Fibroblast of villous mesenchyme (primary cell): ENCODE results near the gene PGK1. TPM values are rescaled to one million over a fixed set of nuclear protein-coding genes. Genes with fewer than 3 reads are reported as not detected.

Experiments
- DNase-seq: peaks from one replicate; pipeline ENCODE4 v3.0.0-alpha.2; 2010; ENCODE audit warnings: low read depth
- H3K4me3 ChIP-seq: 2 replicates; pipeline ENCODE4 v1.5.1; 2011; ENCODE audit warnings: low read depth, mild to moderate bottlenecking, low read length
- total RNA-seq: library from RNA; depleted of rRNA; stranded (reverse); fragments of >200 nt; gene quantifications from 2 replicates; pipeline ENCODE4 v1.2.3, GENCODE V29; 2012
- TF ChIP-seq, protein P1 (sequence below): IDR thresholded peaks from 2 replicates; pipeline ENCODE4 v1.5.1; 2012; ENCODE audit warnings: low read depth, mild to moderate bottlenecking, low read length; ENCODE audit not compliant: insufficient read depth

Gene PGK1
- total RNA-seq, 1 donor = 197 TPM

DNA sequence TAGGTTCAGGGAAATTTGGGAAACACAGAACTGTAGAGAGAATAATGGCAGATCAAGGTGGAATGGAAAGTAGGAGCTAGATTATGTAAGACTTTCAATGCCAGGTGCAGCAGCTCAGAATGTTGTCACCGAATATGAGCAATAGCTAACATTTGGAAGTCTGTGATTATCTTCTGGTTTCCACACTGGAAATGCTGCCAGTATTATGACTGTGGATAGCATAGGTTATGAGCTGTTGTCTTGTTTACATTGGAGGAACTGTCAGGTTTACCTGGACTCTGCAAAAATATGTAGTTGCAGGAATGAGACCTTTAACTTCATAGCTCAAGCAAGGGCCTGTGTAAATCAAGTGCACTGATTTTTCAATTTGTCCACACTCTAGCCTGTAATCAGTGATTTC is 61.4 kb downstream of the PGK1 start:
- no peak for DNase-seq
- TF ChIP-seq, protein P1, sequence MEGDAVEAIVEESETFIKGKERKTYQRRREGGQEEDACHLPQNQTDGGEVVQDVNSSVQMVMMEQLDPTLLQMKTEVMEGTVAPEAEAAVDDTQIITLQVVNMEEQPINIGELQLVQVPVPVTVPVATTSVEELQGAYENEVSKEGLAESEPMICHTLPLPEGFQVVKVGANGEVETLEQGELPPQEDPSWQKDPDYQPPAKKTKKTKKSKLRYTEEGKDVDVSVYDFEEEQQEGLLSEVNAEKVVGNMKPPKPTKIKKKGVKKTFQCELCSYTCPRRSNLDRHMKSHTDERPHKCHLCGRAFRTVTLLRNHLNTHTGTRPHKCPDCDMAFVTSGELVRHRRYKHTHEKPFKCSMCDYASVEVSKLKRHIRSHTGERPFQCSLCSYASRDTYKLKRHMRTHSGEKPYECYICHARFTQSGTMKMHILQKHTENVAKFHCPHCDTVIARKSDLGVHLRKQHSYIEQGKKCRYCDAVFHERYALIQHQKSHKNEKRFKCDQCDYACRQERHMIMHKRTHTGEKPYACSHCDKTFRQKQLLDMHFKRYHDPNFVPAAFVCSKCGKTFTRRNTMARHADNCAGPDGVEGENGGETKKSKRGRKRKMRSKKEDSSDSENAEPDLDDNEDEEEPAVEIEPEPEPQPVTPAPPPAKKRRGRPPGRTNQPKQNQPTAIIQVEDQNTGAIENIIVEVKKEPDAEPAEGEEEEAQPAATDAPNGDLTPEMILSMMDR = no peak
- H3K4me3 ChIP-seq = no peak overlapping the region

DNA sequence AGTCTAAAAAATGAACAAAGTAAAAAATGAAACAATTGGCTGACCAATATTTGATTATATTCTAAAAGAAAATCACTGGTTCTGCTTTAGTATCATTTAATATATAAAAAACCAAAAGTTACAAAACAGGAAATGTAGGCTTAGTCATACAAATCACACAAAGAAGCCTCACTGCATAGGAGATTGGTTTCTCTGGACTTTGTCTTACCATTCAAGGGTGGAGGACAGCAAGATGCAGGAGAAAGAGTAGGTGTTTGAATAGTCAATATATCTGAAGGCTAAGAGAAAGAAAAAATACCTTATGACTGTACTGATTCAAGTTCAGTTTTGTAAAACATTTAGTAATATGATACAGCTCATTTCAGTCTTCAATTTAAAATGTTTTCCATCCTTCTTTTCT is 64.0 kb downstream of the PGK1 start:
- DNase-seq = no peak
- TF ChIP-seq, protein P1 = no peak
- no peak overlapping the region for H3K4me3 ChIP-seq

Other genes with a start within 250 kb of the PGK1 start
- gene MAGT1, start 208.8 kb upstream of the PGK1 start, total RNA-seq = 88.9 and 118 TPM in 2 replicates
- 195 and 196 TPM in 2 replicates for gene COX7B, start 204.8 kb upstream of the PGK1 start, total RNA-seq
- gene ATP7A, start 193.6 kb upstream of the PGK1 start, total RNA-seq = 12.1 and 12.6 TPM in 2 replicates
- 0.43 TPM in 1 of 2 replicates, not detected in the other for gene PGAM4, start 134.6 kb upstream of the PGK1 start, total RNA-seq
- 30.6 and 41.5 TPM in 2 replicates for gene TAF9B, start 35.4 kb downstream of the PGK1 start, total RNA-seq
- gene CYSLTR1, start 223.4 kb downstream of the PGK1 start, total RNA-seq = under 0.01 TPM in 1 of 2 replicates, not detected in the other